COLO829 (cell line): ENCODE data around the gene PRPSAP1.
"Not testable (repeated sequence)": the region's sequence is repeated elsewhere in the genome, so short reads cannot be mapped to it uniquely, and the experiment has no call there.

ENCODE experiments used
- DNase-seq: peaks from one replicate; pipeline ENCODE4 v3.0.0; 2012; ENCODE audit warnings: low spot score

PRPSAP1 gene

DNA sequence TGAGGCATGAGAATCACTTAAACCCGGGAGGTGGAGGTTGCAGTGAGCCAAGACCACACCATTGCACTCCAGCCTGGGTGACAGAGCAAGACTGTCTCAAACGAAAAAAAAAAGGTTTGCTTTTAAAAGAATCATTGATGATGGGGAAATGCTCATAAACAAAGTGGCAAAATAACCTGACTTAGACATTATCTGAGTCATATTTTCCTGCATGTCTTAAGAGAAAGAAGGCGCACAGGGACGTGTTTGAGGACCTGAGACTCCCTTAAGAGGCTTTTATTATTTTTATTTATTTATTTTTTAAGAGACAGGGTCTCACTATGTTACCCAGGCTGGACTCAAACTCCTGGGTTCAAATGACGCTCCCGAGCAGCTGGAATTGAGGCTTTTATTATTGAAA lies 5.7 kb upstream of the PRPSAP1 start:
- no peak for DNase-seq

- no peak for DNase-seq
Observed at GRCh38 chr17:76357597-76358158, 4.0 kb upstream of the PRPSAP1 start.

DNA sequence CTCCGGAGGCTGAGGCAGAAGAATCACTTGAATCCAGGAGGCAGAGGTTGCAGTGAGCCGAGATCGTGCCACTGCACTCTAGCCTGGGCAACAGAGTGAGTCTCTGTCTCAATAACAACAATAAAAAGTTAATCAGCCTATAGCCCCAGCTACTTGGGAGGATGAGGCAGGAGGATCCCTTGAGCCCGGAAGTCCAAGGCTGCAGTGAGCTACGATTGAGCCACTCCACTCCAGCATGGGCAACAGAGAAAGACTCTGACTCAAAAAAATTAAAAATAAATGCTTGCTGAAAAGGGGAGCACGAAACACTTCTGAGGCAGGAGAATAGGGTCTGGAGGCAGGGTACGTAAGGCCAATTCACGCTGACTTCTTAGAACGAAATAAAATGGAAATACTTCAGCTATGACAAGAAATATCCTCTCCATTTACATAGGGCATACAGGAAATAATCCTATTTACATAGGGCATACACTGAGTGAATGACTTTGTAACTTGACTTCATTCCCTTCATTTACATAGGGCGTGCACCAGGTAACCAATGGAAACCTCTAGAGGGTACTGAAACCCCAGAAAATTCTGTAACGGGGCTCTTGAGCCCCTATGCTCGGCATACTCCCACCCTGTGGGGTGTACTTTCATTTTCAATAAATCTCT lies 3.2 kb upstream of the PRPSAP1 start:
- no peak for DNase-seq

DNA sequence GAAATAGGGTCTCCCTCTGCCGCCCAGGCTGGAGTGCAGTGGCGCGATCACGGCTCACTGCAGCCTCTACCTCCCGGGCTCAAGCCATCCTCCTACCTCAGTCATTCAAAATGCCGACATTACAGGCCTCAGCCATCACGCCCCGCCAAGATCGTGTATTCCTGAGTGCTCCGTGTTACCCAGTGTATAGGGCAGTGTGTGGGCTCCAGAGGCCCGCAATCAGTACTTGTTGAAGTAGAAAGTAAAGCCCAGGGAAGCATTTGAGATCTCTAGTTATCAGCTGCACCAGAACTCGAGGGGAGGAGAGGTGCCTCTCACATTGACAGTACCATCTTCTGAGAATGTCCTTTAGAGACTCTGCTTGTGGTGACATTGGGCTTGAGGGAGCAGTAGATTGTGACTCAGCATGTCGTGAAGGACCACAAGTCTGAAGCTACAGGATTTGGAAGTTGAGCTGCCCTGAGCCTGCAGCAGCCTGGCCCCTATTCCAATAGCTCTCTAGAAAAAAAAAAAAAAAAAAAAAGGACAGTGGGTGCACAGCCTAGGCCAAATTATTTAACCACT lies 1.1 kb upstream of the PRPSAP1 start:
- DNase-seq, result no peak

DNA sequence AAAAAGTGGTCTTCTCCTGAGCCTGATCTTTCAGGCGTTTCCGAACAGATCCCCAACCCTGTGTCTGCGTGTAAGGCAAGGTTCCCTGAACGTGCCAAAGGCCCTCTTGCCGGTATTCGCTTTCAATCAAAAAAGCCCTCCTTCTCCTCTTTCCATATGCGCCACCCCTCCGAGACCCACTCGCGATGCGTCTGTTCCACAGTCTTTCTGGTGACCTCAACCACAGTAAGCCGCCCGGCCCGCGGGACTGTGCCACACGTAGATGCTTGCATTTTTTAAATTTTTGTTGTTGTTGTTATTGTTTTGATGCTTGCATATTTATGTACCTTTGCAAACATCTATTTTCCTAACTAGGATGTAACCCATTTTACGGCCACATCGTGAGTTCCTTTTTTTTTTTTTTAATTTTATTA lies 607 bp upstream of the PRPSAP1 start:
- no peak for DNase-seq

DNA sequence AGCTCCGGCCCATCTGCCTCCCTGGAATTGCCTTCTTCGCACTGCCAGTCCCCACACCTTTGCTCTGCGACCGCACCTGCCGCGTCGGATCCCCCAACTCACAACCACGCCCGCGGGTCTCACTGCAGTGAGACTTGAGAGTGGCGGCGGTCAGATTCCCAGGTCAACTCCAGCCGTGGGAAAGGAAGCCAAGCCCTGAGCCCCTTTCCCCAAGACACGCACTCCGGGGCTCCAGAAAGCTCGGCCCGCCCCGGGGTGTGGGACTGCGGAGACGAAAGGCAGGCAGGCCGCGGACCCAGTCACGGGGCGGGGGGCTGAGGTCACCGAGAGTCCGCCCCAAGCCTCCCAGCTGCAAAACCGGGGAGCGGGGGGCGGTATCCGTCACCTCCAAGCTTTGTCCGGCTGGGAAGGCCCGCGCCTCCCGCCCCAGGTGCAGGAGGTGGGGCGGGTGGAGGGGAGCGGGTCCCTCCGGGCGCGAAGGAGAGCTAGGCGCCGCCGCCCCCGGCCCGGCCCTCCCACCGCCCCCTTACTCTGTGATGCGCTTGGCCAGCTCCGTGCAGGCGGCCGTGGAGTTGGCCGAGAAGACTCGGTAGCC lies 615 bp downstream of the PRPSAP1 start:
- no peak for DNase-seq

DNA sequence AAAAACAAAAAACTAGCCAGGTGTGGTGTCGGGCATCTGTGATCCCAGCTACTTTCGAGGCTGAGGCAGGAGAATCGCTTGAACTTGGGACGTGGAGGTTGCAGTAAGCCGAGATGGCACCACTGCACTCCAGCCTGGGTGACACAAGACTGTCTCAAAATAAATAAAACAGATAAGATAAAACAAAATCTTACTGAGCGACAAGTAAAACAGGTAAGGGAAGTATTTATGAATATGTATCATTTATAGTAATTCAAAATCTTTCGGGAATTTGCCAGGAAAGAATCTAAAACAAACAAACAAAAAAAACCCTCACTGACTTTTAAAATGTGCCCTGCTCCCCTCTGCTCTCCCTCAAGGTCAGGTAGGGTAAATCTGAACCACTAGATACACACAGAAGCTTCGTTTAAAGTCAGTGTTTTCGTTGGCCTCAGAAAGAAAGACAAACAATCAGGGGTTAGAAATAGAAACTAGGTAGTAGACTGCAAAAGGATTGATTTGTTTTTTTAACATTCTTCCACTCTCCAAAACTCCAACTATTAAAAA lies 2.1 kb downstream of the PRPSAP1 start:
- DNase-seq, result no peak

GRCh38 chr17:76350463-76350862 lies 3.3 kb downstream of the PRPSAP1 start:
- no peak for DNase-seq

DNA sequence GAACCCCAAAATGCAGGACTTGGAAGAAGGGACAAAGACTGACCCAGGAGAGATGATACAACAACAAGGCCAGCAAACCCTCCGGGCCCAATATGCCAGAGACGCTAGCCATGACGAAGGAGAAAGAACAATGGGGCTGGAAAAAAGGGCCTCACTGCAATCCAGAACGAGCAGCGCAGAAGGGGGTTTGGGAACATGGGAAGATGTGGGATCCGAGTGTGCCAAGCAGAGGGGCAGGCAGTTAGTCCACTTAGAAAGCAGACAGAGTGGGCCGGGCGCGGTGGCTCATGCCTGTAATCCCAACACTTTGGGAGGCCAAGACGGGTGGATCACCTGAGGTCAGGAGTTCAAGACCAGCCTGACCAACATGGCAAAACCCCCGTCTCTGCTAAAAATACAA lies 6.8 kb downstream of the PRPSAP1 start:
- DNase-seq, result not testable (repeated sequence)

DNA sequence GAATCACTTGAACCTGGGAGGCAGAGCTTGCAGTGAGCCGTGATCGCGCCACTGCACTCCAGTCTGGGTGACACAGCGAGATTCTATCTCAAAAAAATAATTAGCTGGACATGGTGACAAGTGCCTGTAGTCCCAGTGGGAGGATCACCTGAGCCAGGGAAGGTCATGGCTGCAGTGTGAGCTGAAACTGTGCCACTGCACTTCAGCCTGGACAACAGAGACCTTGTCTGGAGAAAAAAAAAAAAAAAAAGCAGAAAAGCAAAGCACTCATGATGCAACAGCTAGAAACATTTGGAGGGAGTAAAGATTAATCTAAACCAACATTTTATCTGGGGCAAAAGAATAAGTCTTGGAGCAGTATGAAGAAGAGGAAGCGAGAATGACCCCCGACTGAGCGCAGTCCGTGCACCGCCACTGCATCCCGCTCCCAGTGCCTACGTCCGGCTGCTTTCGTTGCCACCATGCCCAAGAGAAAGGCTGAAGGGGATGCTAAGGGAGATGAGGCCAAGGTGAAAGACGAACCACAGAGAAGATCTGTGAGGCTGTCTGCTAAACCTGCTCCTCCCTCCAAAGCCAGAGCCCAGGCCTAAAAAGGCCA lies 8.2 kb downstream of the PRPSAP1 start:
- no peak for DNase-seq

GRCh38 chr17:76343106-76343505 lies 10.6 kb downstream of the PRPSAP1 start:
- DNase-seq, result no peak

DNA sequence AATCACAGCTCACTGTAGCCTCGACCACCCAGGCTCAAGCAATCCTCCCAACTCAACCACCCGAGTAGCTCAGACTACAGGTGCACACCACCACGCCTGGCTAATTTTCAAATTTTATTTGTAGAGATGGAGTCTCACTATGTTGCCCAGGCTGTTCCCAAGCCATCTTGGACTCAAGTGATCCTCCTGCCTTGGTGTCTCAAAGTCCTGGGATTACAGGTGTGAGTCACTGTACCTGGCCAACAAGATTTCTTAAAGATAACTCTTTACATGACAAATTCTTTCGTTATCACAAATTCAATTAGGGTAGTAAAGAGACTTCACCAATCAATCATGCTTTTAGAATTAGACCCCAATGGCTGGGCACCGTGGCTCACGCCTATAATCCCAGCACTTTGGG lies 12.4 kb downstream of the PRPSAP1 start:
- DNase-seq, result no peak

DNA sequence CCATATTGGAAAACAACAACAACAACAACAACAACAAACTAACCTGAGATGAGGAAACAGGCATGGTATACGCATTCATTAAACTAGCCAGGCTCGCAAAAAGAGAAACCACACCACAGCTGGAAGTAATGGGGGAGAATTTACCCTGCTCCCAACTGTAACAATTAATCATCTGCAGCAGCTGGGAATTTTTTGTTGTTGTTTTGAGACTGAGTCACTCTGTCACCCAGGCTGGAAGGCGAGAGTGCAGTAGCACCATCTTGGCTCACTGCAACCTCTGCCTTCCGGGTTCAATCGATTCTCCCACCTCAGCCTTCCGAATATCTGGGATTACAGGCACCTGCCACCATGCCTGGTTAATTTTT lies 16.3 kb downstream of the PRPSAP1 start:
- no peak for DNase-seq

- no peak for DNase-seq
Observed at GRCh38 chr17:76336756-76337412, 16.8 kb downstream of the PRPSAP1 start.

DNA sequence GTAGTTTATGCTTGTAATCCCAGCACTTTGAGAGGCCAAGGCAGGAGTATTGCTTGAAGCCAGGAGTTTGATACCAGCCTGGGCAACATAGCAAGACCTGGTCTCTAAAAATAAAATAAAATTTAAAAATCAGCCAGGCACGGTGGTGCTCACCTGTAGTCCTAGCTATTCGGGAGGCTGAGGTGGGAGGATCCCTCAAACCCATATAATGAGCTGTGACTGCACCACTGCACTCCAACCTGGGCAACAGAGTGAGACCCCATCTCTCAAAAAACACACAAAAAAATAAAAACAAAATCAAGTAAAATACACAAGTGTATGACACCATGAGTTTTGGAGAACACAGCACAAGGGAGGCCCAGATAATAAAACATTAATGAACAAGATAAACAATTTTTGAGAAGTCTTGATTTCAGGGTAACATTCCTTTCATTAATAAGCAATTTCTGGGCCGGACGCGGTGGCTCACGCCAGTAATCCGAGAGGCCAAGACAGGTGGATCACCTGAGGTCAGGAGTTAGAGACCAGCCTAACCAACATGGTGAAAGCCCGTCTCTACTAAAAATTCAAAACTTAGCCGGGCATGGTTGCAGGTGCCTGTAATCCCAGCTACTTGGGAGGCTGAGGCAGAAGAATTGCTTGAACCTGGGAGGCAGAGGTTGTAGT lies 17.9 kb downstream of the PRPSAP1 start:
- DNase-seq, result no peak

DNA sequence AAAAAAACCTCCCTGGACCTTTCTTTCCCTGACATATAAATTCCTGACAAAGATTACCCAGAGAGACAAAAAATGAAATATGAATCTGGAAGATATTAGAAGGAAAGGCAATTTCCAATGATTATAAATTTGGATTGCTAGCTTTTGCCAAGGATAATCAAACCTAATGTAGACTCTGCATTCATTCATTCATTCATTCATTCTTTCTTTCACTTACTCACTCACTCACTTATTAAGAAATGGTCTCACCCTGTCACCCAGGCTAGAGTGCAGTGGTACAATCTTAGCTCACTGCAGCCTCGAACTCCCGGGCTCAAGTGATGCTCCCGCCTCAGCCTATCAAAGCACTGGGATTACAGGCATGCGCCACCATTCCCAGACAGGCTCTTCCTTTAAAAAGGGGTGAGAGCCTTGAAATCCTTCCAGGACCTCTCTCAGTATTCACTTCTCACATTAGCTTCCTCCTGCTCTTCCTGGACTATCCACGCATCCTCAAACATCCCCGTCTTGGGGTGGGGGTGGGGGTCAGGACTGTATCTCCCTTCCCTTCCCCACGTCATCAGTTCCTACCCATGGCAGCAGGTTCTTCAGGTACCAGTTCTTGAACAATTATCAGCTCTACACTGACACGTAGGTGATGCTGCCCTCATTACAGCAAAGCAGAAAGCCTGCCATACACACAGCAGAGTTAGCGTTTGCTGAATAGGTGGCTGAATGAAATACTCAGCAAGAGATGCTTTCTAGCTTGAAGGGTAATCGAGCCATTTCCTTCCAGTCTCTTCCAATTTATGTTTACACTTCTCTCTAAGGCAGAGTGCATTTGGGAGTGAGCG lies 19.8 kb downstream of the PRPSAP1 start:
- DNase-seq, result no peak

- no peak for DNase-seq
Observed at GRCh38 chr17:76331083-76331482, 22.6 kb downstream of the PRPSAP1 start.

DNA sequence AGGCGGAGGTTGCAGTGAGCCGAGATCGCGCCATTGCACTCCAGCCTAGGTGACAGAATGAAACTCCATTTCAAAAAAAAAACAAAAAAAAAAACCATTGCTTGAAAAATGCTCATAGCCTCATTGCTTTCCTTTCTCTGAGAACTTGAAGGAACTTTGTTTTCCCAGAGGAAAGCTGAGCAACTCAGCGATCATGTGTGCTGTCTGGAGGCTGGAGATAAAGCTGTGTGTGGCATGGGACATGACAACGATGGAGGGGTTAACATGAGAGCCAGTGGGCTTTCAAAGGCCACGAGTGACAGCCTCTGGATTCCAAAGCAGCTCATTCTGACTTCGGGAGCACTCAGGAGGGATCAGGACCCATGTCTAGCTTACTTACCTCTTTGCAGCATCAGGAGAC lies 24.1 kb downstream of the PRPSAP1 start:
- no peak for DNase-seq

DNA sequence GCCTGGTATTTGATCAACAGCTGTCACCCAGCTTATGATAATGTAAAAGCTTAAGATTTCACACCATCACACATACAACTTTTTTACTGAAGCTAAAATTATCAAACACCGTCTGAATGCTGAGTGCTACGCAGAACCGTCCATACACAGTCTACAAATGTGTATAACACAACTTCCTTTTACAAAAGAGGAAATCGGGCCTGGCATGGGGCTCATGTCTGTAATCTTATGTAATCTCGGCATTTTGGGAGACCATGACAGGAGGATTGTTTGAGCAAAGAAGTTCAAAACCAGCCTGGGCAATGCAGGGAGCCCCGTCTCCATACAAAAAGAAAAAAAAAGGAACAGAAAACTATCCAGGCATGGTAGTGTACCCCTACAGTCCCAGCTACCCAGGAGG lies 26.0 kb downstream of the PRPSAP1 start:
- DNase-seq, result no peak

GRCh38 chr17:76326306-76326705 lies 27.4 kb downstream of the PRPSAP1 start:
- DNase-seq, result no peak

DNA sequence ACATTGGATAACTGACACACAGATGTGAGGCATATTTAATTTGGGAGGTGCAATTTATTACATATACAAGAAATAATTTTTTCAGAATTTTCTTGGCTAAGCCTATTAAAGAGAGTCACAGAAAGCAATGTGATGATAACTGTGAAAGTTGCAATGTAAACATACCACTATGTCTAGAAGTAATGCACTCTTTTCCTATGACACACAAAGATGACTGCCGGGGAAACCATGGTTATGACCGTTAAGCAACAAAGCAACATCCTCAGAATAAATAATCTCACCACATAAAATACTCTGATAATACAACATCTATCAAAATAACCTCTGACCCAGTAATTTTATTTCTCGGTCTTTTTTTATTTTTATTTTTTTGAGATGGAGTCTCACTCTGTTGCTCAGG lies 35.1 kb downstream of the PRPSAP1 start:
- no peak for DNase-seq
